Measurements from ENCODE around the gene HPCAL1. TPM values are rescaled to one million over a fixed set of nuclear protein-coding genes. Genes with fewer than 3 reads are reported as not detected.

Gene HPCAL1
- total and polyA plus RNA-seq, 2 experiments from 2014 or later = 58.9 to 65.4 TPM

- H3K27me3 ChIP-seq (replicated peaks; ENCODE audit: insufficient read depth) = no peaks in the 10 kb centered on the region
- no peak overlapping the region for H3K27ac ChIP-seq
- no peak overlapping the region for H3K9ac ChIP-seq
- H3K9me3 ChIP-seq (ENCODE audit: low read depth) = no peaks in the 10 kb centered on the region
- H3K79me2 ChIP-seq (ENCODE audit: insufficient read depth) = no peaks in the 10 kb centered on the region
- H3K4me1 ChIP-seq (ENCODE audit: insufficient read depth) = no peaks in the 10 kb centered on the region
- H3F3A ChIP-seq (ENCODE audit: insufficient read depth) = no peaks in the 10 kb centered on the region
- no peaks in the 10 kb centered on the region for H3K9me2 ChIP-seq (ENCODE audit: insufficient read depth)
- in situ Hi-C loops (cut with MboI) = no loop called here
- no peak overlapping the region for H3K4me2 ChIP-seq (ENCODE audit: unreplicated experiment)
- WGBS, 2 experiments (ENCODE audit: low coverage in 1 of 2, low lambda C conversion rate in 2 of 2, missing lambda C conversion rate in 2 of 2) = 59 to 72% methylated on average over 4 to 6 of the region's 6 CpGs
- no peak overlapping the region for H3K4me3 ChIP-seq
- H2AFZ ChIP-seq = no peak overlapping the region
- DNase-seq = no peak
- no peaks in the 10 kb centered on the region for H3K36me3 ChIP-seq (ENCODE audit: low read depth)
- TF ChIP-seq EZH2phosphoT487 (IDR thresholded peaks at IDR 0.05; ENCODE audit: insufficient read depth, low read depth) = no peak
- no peak for TF ChIP-seq EZH2 (IDR thresholded peaks at IDR 0.05; ENCODE audit: insufficient read depth, poor library complexity, severe bottlenecking)
- H4K20me1 ChIP-seq (ENCODE audit: insufficient read depth) = no peaks in the 10 kb centered on the region
Observed at GRCh38 chr2:10271946-10272345, 30.8 kb upstream of the HPCAL1 start.

- DNase-seq = no peak
- no peaks in the 10 kb centered on the region for H3K9me3 ChIP-seq (ENCODE audit: low read depth)
- H3K27ac ChIP-seq = no peak overlapping the region
- WGBS, 2 experiments (ENCODE audit: low coverage in 1 of 2, low lambda C conversion rate in 2 of 2, missing lambda C conversion rate in 2 of 2) = 91% methylated on average over 10 of the region's 10 CpGs
- no peak overlapping the region for H3K4me2 ChIP-seq (ENCODE audit: unreplicated experiment)
- H3K4me3 ChIP-seq = no peak overlapping the region
- H4K20me1 ChIP-seq (ENCODE audit: insufficient read depth) = no peaks in the 10 kb centered on the region
- no peaks in the 10 kb centered on the region for H3K9me2 ChIP-seq (ENCODE audit: insufficient read depth)
- in situ Hi-C loops (cut with MboI) = no loop called here
- H3F3A ChIP-seq (ENCODE audit: insufficient read depth) = peaks cover 2% of the 10 kb centered on the region; the same call in 1 of the 2 replicates
- H3K4me1 ChIP-seq (ENCODE audit: insufficient read depth) = peaks cover under 1% of the 10 kb centered on the region; the same call in 1 of the 2 replicates
- TF ChIP-seq EZH2phosphoT487 (IDR thresholded peaks at IDR 0.05; ENCODE audit: insufficient read depth, low read depth) (no peak), EZH2 (IDR thresholded peaks at IDR 0.05; ENCODE audit: insufficient read depth, poor library complexity, severe bottlenecking) (no peak)
- no peaks in the 10 kb centered on the region for H3K36me3 ChIP-seq (ENCODE audit: low read depth)
- H2AFZ ChIP-seq = no peak overlapping the region
- H3K9ac ChIP-seq = no peak overlapping the region
- H3K27me3 ChIP-seq (replicated peaks; ENCODE audit: insufficient read depth) = no peaks in the 10 kb centered on the region
- no peaks in the 10 kb centered on the region for H3K79me2 ChIP-seq (ENCODE audit: insufficient read depth)
Observed at GRCh38 chr2:10272464-10272863, 30.2 kb upstream of the HPCAL1 start.

DNA sequence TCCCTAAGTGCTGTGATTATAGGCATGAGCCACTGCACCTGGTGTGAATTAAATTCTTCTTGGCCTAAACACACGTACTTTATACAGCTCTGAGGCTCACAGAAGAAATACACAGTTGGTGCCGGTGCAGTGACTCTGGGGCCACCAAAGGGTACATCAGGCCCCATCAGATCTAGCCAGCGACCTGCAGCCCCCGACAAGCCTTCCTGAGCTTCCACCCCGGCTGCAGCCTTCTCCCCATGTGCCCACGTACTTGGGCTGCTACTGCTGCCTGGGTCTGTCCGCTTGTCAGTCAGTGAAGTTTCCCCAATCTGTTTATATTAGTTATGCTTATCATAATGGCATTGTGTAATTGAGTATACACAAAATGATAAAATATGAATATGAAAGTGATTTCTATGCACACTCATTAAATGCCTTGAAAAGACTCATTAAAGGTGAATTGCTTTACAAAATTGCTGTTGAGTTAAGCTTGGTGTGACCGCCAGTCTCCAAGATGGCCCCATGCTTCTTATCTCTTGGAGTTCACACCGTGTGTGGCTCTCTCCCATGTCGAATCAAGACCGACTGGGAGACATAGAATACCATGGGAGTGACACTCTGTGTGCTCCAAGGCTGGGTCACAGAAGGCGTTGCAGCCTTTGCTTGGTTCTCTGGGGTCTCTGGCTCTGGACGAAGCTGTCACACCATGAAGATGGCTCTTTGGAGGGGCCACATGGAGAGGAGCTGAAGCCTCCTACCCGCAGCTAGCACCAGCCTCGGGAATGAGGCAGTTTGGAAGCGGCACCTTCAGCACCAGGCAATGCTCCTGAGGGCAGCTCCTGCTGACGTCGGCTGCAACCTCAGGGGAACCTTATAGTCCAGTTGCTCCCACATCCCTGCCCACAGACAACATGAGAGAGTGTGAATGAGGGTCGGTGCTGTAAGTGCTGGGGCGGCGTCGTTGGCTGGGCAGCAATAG lies 29.2 kb upstream of the HPCAL1 start:
- Histone ChIP-seq H3K27me3 (replicated peaks; ENCODE audit: insufficient read depth) (no peaks in the 10 kb centered on the region), H3K9ac (no peak overlapping the region), H3K4me3 (no peak overlapping the region), H3K36me3 (ENCODE audit: low read depth) (no peaks in the 10 kb centered on the region), H3K79me2 (ENCODE audit: insufficient read depth) (no peaks in the 10 kb centered on the region), H2AFZ (no peak overlapping the region), H3K27ac (no peak overlapping the region), H3K4me2 (ENCODE audit: unreplicated experiment) (no peak overlapping the region), H4K20me1 (ENCODE audit: insufficient read depth) (no peaks in the 10 kb centered on the region), H3K9me3 (ENCODE audit: low read depth) (no peaks in the 10 kb centered on the region), H3K4me1 (ENCODE audit: insufficient read depth) (peaks cover 9% of the 10 kb centered on the region), H3F3A (ENCODE audit: insufficient read depth) (peaks cover 5% of the 10 kb centered on the region; the same call in 1 of the 2 replicates), H3K9me2 (ENCODE audit: insufficient read depth) (no peaks in the 10 kb centered on the region)
- TF ChIP-seq EZH2 (IDR thresholded peaks at IDR 0.05; ENCODE audit: insufficient read depth, poor library complexity, severe bottlenecking) = no peak
- TF ChIP-seq EZH2phosphoT487 (IDR thresholded peaks at IDR 0.05; ENCODE audit: insufficient read depth, low read depth) = no peak
- DNase-seq = no peak
- in situ Hi-C loops (cut with MboI) = no loop called here
- WGBS, 2 experiments (ENCODE audit: low coverage in 1 of 2, low lambda C conversion rate in 2 of 2, missing lambda C conversion rate in 2 of 2) = 88 to 90% methylated on average over 22 of the region's 22 CpGs

DNA sequence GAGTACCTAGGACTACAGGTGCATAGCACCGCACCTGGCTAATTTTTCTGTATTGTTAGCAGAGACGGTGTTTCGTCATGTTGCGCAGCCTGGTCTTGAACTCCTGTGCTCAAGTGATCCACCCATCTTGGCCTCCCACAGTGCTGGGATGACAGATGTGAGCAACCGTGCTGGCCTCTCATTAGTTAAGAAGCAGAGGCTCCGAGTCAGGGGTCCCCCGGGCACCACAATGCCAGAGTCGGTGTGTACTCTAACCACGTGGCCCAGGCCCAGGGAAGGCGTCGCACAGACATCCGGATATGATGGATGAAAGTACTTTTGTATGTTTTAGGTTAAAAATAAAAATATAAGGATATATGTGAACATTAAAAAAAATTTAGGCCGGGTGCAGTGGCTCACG lies 28.3 kb upstream of the HPCAL1 start:
- peaks cover 16% of the 10 kb centered on the region for H3K4me1 ChIP-seq (ENCODE audit: insufficient read depth)
- H4K20me1 ChIP-seq (ENCODE audit: insufficient read depth) = no peaks in the 10 kb centered on the region
- H3K9me3 ChIP-seq (ENCODE audit: low read depth) = no peaks in the 10 kb centered on the region
- 89 to 91% methylated on average over 14 of the region's 14 CpGs for WGBS, 2 experiments (ENCODE audit: low coverage in 1 of 2, low lambda C conversion rate in 2 of 2, missing lambda C conversion rate in 2 of 2)
- H3F3A ChIP-seq (ENCODE audit: insufficient read depth) = peaks cover 5% of the 10 kb centered on the region; the same call in 1 of the 2 replicates
- TF ChIP-seq EZH2 (IDR thresholded peaks at IDR 0.05; ENCODE audit: insufficient read depth, poor library complexity, severe bottlenecking) = no peak
- TF ChIP-seq EZH2phosphoT487 (IDR thresholded peaks at IDR 0.05; ENCODE audit: insufficient read depth, low read depth) = no peak
- H3K4me2 ChIP-seq (ENCODE audit: unreplicated experiment) = no peak overlapping the region
- no peak overlapping the region for H3K4me3 ChIP-seq
- no peaks in the 10 kb centered on the region for H3K79me2 ChIP-seq (ENCODE audit: insufficient read depth)
- H3K27me3 ChIP-seq (replicated peaks; ENCODE audit: insufficient read depth) = no peaks in the 10 kb centered on the region
- H3K36me3 ChIP-seq (ENCODE audit: low read depth) = no peaks in the 10 kb centered on the region
- H3K9ac ChIP-seq = no peak overlapping the region
- H3K27ac ChIP-seq = no peak overlapping the region
- no peak for DNase-seq
- in situ Hi-C loops (cut with MboI) = no loop called here
- H2AFZ ChIP-seq = no peak overlapping the region
- H3K9me2 ChIP-seq (ENCODE audit: insufficient read depth) = no peaks in the 10 kb centered on the region
